ENCODE measurements around the gene LPP. TPM values are rescaled to one million over a fixed set of nuclear protein-coding genes. Genes with fewer than 3 reads are reported as not detected.

Gene LPP
- total RNA-seq, 1 donor from 2014 or later, result 14.2 TPM

DNA sequence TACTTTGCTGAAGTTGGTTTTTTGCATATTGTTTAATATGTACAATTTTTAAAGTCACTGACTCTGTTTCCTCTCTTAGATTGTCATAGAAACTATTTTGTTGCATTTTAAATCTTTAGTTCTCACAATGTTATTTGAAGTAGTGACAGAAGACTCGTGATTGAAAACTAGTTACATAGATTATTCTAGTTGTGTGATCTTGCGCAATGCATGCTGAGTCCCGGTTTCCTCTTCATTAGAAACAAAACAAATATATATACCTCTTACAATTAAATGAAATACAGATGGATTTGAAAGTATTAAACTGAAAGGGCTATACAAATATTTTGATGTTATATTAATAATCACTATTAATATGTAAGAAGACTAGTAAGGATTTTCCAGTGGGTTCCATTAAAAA, 333.0 kb downstream of the LPP start:
- H3K36me3 ChIP-seq (ENCODE audit: control insufficient read depth, insufficient read depth, low read length), result no peaks in the 10 kb centered on the region
- H3K27me3 ChIP-seq (ENCODE audit: control insufficient read depth, insufficient read depth, low read length), result no peaks in the 10 kb centered on the region
- no peak for FAIRE-seq
- no peak for DNase-seq (ENCODE audit: low read depth)
- H3K4me3 ChIP-seq (ENCODE audit: low read depth, low read length), result no peak overlapping the region
- TF ChIP-seq, protein P1, sequence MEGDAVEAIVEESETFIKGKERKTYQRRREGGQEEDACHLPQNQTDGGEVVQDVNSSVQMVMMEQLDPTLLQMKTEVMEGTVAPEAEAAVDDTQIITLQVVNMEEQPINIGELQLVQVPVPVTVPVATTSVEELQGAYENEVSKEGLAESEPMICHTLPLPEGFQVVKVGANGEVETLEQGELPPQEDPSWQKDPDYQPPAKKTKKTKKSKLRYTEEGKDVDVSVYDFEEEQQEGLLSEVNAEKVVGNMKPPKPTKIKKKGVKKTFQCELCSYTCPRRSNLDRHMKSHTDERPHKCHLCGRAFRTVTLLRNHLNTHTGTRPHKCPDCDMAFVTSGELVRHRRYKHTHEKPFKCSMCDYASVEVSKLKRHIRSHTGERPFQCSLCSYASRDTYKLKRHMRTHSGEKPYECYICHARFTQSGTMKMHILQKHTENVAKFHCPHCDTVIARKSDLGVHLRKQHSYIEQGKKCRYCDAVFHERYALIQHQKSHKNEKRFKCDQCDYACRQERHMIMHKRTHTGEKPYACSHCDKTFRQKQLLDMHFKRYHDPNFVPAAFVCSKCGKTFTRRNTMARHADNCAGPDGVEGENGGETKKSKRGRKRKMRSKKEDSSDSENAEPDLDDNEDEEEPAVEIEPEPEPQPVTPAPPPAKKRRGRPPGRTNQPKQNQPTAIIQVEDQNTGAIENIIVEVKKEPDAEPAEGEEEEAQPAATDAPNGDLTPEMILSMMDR (IDR thresholded peaks at IDR 0.05; ENCODE audit: insufficient read depth, low read length, severe bottlenecking), result no peak

DNA sequence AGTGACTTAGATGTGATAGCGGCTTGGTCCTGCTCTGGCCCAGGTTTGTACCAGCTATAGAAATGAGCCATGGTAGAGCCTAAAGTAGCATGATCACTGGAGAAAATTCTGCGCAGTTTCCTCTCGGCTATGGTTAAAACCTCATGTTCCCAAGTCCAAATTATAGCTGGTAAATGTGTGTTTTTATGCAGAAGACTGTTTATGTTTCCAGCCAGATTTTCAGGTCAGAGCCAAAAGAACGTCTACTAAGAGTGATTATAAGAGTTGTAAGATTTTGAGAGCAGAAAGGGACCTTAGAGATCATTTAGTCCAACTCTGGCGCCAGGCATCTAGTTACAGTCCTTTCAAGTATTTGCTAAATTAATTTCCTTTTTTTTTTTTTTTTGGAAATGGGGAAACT, 333.7 kb downstream of the LPP start:
- TF ChIP-seq, protein P1 (IDR thresholded peaks at IDR 0.05; ENCODE audit: insufficient read depth, low read length, severe bottlenecking), result no peak
- Histone ChIP-seq H3K36me3 (ENCODE audit: control insufficient read depth, insufficient read depth, low read length) (no peaks in the 10 kb centered on the region), H3K27me3 (ENCODE audit: control insufficient read depth, insufficient read depth, low read length) (no peaks in the 10 kb centered on the region), H3K4me3 (ENCODE audit: low read depth, low read length) (no peak overlapping the region)
- FAIRE-seq (no peak), DNase-seq (ENCODE audit: low read depth) (no peak)

DNA sequence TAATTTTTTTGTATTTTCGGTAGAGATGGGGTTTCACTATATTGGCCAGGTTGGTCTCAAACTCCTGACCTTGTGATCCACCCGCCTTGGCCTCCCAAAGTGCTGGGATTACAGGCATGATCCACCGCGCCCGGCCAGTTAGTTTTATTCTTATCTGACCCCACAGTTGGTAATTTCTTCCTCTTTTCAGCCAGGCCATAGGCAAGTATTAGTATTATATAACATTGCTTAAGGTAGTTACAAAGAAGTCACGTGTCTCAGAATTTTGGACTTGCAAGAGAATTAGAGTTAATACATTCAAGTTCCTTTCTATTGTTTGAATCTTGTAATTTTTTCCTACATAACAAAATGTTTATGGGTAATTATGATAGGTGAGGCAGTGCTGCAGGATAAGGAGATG, 334.8 kb downstream of the LPP start:
- no peaks in the 10 kb centered on the region for H3K36me3 ChIP-seq (ENCODE audit: control insufficient read depth, insufficient read depth, low read length)
- no peak overlapping the region for H3K4me3 ChIP-seq (ENCODE audit: low read depth, low read length)
- no peak for DNase-seq (ENCODE audit: low read depth)
- FAIRE-seq, result no peak
- no peaks in the 10 kb centered on the region for H3K27me3 ChIP-seq (ENCODE audit: control insufficient read depth, insufficient read depth, low read length)
- TF ChIP-seq, protein P1 (IDR thresholded peaks at IDR 0.05; ENCODE audit: insufficient read depth, low read length, severe bottlenecking), result no peak

DNA sequence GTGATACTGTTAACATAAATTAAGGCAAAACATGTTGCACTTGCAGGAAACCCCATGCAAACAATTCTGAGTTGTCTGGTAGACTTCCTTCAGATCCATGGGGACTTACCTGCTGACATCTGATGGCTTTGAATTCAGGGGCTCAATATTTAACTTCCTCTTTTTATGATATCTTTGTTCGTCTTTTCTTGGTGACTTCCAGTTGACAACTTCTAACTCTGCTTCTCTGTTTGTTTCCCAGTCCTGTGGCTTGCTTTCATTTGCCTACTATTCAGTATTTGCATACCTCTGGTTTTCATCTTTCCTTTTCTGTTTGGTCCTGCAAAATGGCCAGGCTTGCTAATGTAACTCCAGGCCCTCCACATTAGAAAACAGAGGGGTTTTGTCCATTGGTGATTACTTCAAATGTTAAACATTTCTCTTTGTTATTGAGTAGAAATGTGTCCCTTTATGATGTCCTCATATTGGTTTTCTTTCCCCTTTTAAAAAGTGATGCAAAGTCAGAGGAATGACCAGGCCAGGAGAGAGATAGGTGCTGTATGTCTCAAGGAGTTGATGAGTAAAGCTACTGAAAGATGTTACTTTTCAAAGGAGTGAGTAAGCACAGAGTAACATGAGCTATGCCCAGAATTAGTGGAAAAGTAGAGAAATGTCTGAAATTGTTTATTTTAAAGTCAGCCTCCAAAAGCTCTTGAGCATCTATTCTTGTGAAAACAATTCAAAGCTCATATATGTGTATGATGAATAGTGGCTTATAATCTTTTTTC, 335.9 kb downstream of the LPP start:
- no peaks in the 10 kb centered on the region for H3K36me3 ChIP-seq (ENCODE audit: control insufficient read depth, insufficient read depth, low read length)
- TF ChIP-seq, protein P1 (IDR thresholded peaks at IDR 0.05; ENCODE audit: insufficient read depth, low read length, severe bottlenecking), result no peak
- H3K4me3 ChIP-seq (ENCODE audit: low read depth, low read length), result no peak overlapping the region
- DNase-seq (ENCODE audit: low read depth) (peak; percentile 30), FAIRE-seq (no peak)
- no peaks in the 10 kb centered on the region for H3K27me3 ChIP-seq (ENCODE audit: control insufficient read depth, insufficient read depth, low read length)

DNA sequence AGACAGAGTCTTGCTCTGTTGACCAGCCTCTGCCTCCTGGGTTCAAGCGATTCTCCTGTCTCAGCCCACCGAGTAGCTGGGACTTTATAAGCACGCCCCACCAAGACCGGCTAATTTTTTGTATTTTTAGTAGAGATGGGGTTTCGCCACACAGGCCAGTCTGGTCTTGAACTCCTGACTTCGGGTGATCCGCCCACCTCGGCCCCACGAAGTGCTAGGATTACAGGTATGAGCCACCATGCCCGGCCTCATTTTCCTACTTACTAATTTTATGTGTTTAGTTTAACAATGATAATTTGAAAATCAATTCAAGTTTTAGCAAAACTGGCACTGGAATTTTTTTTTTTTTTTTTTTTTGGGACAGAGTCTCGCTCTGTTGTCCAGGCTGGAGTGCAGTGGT, 336.5 kb downstream of the LPP start:
- Histone ChIP-seq H3K4me3 (ENCODE audit: low read depth, low read length) (no peak overlapping the region), H3K27me3 (ENCODE audit: control insufficient read depth, insufficient read depth, low read length) (no peaks in the 10 kb centered on the region), H3K36me3 (ENCODE audit: control insufficient read depth, insufficient read depth, low read length) (no peaks in the 10 kb centered on the region)
- DNase-seq (ENCODE audit: low read depth) (no peak), FAIRE-seq (no peak)
- TF ChIP-seq, protein P1 (IDR thresholded peaks at IDR 0.05; ENCODE audit: insufficient read depth, low read length, severe bottlenecking), result no peak

DNA sequence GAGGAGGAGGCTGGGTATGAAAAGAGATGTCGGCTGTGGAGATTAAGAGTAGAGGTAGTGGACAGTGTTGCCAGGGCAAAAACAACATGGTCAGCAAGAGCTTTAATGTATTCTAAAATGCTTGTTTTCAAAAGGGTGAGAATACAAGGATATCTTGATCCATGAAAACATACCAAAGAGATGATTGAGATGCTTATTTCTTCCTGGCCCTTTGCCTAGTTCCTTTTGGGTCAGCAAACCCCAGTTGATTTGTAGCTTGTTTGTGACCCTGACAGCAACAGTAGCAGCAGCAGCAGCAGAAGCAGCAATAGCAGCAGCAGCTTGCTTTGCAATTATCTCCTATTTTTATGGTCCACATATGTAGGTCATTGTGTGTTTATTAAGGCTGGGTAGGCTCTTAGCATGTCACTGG, 337.3 kb downstream of the LPP start:
- FAIRE-seq, result no peak
- Histone ChIP-seq H3K36me3 (ENCODE audit: control insufficient read depth, insufficient read depth, low read length) (no peaks in the 10 kb centered on the region), H3K27me3 (ENCODE audit: control insufficient read depth, insufficient read depth, low read length) (no peaks in the 10 kb centered on the region), H3K4me3 (ENCODE audit: low read depth, low read length) (no peak overlapping the region)
- DNase-seq (ENCODE audit: low read depth), result no peak
- TF ChIP-seq, protein P1 (IDR thresholded peaks at IDR 0.05; ENCODE audit: insufficient read depth, low read length, severe bottlenecking), result no peak
